GM23248 (cell line): ENCODE measurements around the gene MUCL3.
"Not testable (repeated sequence)": the region's sequence is repeated elsewhere in the genome, so short reads cannot be mapped to it uniquely, and the experiment has no call there.

Experiments used
- EZH2 ChIP-seq: fragments of 200-600 bp; sonication (generic); IDR thresholded peaks from 2 replicates; pipeline ENCODE4 v1.6.1; 2018; ENCODE audit warnings: antibody characterized with exemption, mild to moderate bottlenecking; ENCODE audit not compliant: insufficient read depth, poor library complexity, severe bottlenecking
- EZH2phosphoT487 ChIP-seq: fragments of 200-600 bp; sonication (generic); IDR thresholded peaks from 2 replicates; pipeline ENCODE4 v1.6.1; 2018; ENCODE audit warnings: antibody characterized with exemption, moderate library complexity, mild to moderate bottlenecking, low read depth; ENCODE audit not compliant: insufficient read depth

DNA sequence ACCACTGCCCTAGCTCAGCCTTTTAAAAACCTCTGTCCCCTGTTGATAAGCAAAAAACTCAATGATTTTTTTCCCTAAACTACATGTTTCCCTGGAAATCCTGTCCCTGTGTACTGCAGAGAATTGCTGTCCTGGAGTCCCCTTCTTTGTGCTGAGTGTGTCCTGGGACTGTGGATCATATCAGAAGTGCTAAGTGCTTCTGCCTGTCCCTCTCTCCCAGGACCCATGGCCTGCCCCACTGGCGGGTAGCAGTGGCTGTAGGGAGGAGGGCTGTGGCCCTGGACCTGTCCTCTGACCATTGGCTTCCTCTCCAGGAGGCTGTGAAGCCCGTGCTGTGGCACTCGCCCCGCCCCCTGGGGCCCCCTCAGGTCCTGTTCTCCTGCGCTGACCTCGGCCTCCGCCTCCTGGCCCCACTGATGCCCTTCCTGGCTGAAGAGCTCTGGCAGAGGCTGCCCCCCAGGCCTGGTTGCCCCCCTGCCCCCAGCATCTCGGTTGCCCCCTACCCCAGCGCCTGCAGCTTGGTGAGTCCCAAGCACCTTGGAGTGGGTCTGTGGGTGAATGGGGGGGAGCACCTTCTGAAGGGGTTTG, 16.6 kb upstream of the MUCL3 start:
- not testable (repeated sequence) for TF ChIP-seq EZH2, EZH2phosphoT487
